K562 (cell line): ENCODE results near the gene SGMS1. TPM values are rescaled to one million over a fixed set of nuclear protein-coding genes. Genes with fewer than 3 reads are reported as not detected.

Experiments
- ARID1B ChIP-seq: fragments of 450-650 bp; IDR thresholded peaks from 2 replicates; pipeline ENCODE4 v1.6.1; 2016; ENCODE audit warnings: antibody characterized with exemption, mild to moderate bottlenecking, inconsistent platforms
- BDP1 ChIP-seq: IDR thresholded peaks from 3 replicates; pipeline ENCODE4 v1.6.1; 2011; ENCODE audit not compliant: insufficient read length, insufficient read depth
- HEY1 ChIP-seq: fragments of 250-450 bp; sonication (Bioruptor Pico); IDR thresholded peaks from 2 replicates; pipeline ENCODE4 v1.5.0; 2020; ENCODE audit warnings: mild to moderate bottlenecking, moderate library complexity, borderline replicate concordance
- KAT2B ChIP-seq: IDR thresholded peaks from one replicate; pipeline ENCODE4 v1.6.1; 2012; ENCODE audit warnings: low read depth, mild to moderate bottlenecking, control low read depth, inconsistent platforms, low read length, moderate library complexity
- KHSRP ChIP-seq: fragments of 450-650 bp; IDR thresholded peaks from 2 replicates; pipeline ENCODE4 v1.6.1; 2017
- MECOM ChIP-seq: fragments of 250-450 bp; sonication (Bioruptor Pico); IDR thresholded peaks from 2 replicates; pipeline ENCODE4 v1.8.0; 2022; ENCODE audit warnings: inconsistent platforms
- MIER1 ChIP-seq: fragments of 450-650 bp; IDR thresholded peaks from 2 replicates; pipeline ENCODE4 v1.6.1; 2016; ENCODE audit warnings: antibody characterized with exemption, mild to moderate bottlenecking, low read depth
- PHF21A ChIP-seq: fragments of 450-650 bp; IDR thresholded peaks from 2 replicates; pipeline ENCODE4 v1.6.1; 2017; ENCODE audit warnings: low read depth, borderline replicate concordance
- POLR3G ChIP-seq: IDR thresholded peaks from 2 replicates; pipeline ENCODE4 v1.6.1; 2011; ENCODE audit not compliant: insufficient read length, insufficient replicate concordance; ENCODE audit errors: extremely low read depth
- RBM34 ChIP-seq: fragments of 200-400 bp; formaldehyde crosslinking; IDR thresholded peaks from 2 replicates; pipeline ENCODE4 v1.6.1; 2018; ENCODE audit warnings: low read length, borderline replicate concordance; ENCODE audit not compliant: insufficient read depth
- SAFB ChIP-seq: fragments of 200-400 bp; formaldehyde crosslinking; IDR thresholded peaks from 2 replicates; pipeline ENCODE4 v1.6.1; 2017; ENCODE audit warnings: low read depth, low read length, borderline replicate concordance
- SNRNP70 ChIP-seq: fragments of 200-400 bp; formaldehyde crosslinking; optimal IDR thresholded peaks from 2 replicates; pipeline ENCODE3; 2017; ENCODE audit warnings: low read depth, low read length
- THRAP3 ChIP-seq: fragments of 450-650 bp; IDR thresholded peaks from 2 replicates; pipeline ENCODE4 v1.6.1; 2016; ENCODE audit warnings: mild to moderate bottlenecking, inconsistent platforms, borderline replicate concordance
- TRIM28 ChIP-seq: fragments of 450-650 bp; IDR thresholded peaks from 2 replicates; pipeline ENCODE4 v1.6.1; 2017
- ZBTB8A ChIP-seq: fragments of 450-650 bp; IDR thresholded peaks from 2 replicates; pipeline ENCODE4 v1.6.1; 2018; ENCODE audit warnings: mild to moderate bottlenecking, moderate library complexity; ENCODE audit not compliant: partially characterized antibody
- ZNF146 ChIP-seq: IDR thresholded peaks from one replicate; pipeline ENCODE4 v1.6.1; 2018; ENCODE audit warnings: missing compliant biosample characterization; ENCODE audit not compliant: unreplicated experiment
- ZNF696 ChIP-seq: fragments of 250-450 bp; sonication (Bioruptor Pico); conservative IDR thresholded peaks from 2 replicates; pipeline ENCODE4 v1.4.0; 2020; ENCODE audit warnings: mild to moderate bottlenecking, moderate library complexity
- polyA plus RNA-seq, 8 experiments: library from polyadenylated mRNA; depleted of rRNA in 4 of 8; stranded (reverse) in 5 of 8; unstranded in 3 of 8; fragments of >200 nt; fragmentation: Nextera tagmentation in 2 of 8; fragmentation: Illumina TruSeq in 1 of 8; extraction: Ambion mirVana in 2 of 8; extraction: Trizol in 1 of 8; gene quantifications; 2 replicates each; pipeline versions ENCODE4 v1.2.1 to v1.2.3, GENCODE V29; 2011 to 2014; ENCODE audit warnings: inconsistent platforms in 1 of 8, missing spikeins in 1 of 8
- total RNA-seq, 7 experiments: library from RNA; depleted of rRNA in 6 of 7; stranded (reverse); fragments of >200 nt in 6 of 7; fragmentation: Illumina TruSeq in 2 of 7; extraction: Trizol in 2 of 7; gene quantifications; 2 replicates each; pipeline versions ENCODE4 v1.2.1 to v1.2.3, GENCODE V29; 2011 to 2021; ENCODE audit warnings: low replicate concordance in 1 of 7
- TF ChIP-seq, protein P1 (sequence below): fragments of 150-350 bp; conservative IDR thresholded peaks from 2 replicates; pipeline ENCODE4 v1.6.1; 2014; ENCODE audit warnings: low read length
- TF ChIP-seq, protein P2 (sequence below): fragments of 450-650 bp; IDR thresholded peaks from 2 replicates; pipeline ENCODE4 v1.6.1; 2017; ENCODE audit warnings: antibody characterized with exemption, mild to moderate bottlenecking
- TF ChIP-seq, protein P3 (sequence below): fragments of 250-450 bp; sonication (Bioruptor Pico); IDR thresholded peaks from 2 replicates; pipeline ENCODE4 v1.4.0; 2020
- TF ChIP-seq, protein P4 (sequence below): fragments of 250-450 bp; sonication (Bioruptor Pico); IDR thresholded peaks from 2 replicates; pipeline ENCODE4 v1.6.1; 2021; ENCODE audit warnings: mild to moderate bottlenecking

SGMS1 gene
- total and polyA plus RNA-seq, 9 of the 15 experiments (the other 6 are each of a cell fraction or from before 2014, with no cell fraction given): 22.6 to 232 (median 82.2) TPM

DNA sequence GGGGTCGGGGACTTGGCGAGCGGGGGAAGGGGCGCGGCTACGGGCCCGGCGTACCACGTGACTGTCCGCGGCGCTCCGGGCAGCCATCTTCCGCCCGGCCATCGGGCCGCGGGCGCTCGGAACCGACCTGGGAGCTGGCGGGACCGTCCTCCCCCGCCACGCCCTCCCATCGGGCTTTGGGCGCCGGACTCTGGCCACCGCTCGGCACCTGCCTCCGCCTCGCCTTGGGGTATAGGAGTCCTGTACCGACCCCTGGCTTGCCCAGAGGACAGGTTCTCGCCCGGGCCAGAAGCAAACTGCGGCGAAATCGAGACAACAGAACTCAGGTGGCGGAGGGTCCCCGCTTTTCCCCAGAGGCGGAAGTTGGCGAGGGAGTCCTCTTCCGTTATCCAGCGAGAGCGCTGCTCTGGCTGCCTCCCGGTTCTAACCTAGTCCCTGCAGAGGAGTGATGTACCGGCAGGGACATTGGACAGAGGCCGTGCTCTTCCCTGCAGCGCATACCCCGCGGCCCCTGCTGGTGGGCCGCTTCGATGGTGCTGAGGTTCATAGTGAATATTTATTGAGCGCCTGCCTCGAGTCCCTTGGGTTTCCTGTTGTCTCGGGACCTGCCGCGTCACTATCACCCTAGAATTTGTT is 1.2 kb upstream of the SGMS1 start (continued):
- TF ChIP-seq, protein P1, sequence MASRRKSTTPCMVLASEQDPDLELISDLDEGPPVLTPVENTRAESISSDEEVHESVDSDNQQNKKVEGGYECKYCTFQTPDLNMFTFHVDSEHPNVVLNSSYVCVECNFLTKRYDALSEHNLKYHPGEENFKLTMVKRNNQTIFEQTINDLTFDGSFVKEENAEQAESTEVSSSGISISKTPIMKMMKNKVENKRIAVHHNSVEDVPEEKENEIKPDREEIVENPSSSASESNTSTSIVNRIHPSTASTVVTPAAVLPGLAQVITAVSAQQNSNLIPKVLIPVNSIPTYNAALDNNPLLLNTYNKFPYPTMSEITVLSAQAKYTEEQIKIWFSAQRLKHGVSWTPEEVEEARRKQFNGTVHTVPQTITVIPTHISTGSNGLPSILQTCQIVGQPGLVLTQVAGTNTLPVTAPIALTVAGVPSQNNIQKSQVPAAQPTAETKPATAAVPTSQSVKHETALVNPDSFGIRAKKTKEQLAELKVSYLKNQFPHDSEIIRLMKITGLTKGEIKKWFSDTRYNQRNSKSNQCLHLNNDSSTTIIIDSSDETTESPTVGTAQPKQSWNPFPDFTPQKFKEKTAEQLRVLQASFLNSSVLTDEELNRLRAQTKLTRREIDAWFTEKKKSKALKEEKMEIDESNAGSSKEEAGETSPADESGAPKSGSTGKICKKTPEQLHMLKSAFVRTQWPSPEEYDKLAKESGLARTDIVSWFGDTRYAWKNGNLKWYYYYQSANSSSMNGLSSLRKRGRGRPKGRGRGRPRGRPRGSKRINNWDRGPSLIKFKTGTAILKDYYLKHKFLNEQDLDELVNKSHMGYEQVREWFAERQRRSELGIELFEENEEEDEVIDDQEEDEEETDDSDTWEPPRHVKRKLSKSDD: 0 out of 2 replicates have a peak, but pooled peaks have one; percentile 12
- TF ChIP-seq RBM34 (no peak; the same call in 1 of the 2 replicates), ZNF146 (CRISPR knock-in tag) (no peak), SNRNP70 (no peak), THRAP3 (no peak), BDP1 (no peak), ARID1B (peak; percentile 16), MECOM (CRISPR knock-in tag) (no peak), ZBTB8A (no peak), KAT2B (no peak), HEY1 (CRISPR knock-in tag) (0 out of 2 replicates have a peak, but pooled peaks have one; percentile 9), SAFB (no peak), POLR3G (no peak), ZNF696 (CRISPR knock-in tag) (no peak), KHSRP (no peak), PHF21A (0 out of 2 replicates have a peak, but pooled peaks have one; percentile 8), TRIM28 (no peak), MIER1 (no peak)
- TF ChIP-seq, protein P2, sequence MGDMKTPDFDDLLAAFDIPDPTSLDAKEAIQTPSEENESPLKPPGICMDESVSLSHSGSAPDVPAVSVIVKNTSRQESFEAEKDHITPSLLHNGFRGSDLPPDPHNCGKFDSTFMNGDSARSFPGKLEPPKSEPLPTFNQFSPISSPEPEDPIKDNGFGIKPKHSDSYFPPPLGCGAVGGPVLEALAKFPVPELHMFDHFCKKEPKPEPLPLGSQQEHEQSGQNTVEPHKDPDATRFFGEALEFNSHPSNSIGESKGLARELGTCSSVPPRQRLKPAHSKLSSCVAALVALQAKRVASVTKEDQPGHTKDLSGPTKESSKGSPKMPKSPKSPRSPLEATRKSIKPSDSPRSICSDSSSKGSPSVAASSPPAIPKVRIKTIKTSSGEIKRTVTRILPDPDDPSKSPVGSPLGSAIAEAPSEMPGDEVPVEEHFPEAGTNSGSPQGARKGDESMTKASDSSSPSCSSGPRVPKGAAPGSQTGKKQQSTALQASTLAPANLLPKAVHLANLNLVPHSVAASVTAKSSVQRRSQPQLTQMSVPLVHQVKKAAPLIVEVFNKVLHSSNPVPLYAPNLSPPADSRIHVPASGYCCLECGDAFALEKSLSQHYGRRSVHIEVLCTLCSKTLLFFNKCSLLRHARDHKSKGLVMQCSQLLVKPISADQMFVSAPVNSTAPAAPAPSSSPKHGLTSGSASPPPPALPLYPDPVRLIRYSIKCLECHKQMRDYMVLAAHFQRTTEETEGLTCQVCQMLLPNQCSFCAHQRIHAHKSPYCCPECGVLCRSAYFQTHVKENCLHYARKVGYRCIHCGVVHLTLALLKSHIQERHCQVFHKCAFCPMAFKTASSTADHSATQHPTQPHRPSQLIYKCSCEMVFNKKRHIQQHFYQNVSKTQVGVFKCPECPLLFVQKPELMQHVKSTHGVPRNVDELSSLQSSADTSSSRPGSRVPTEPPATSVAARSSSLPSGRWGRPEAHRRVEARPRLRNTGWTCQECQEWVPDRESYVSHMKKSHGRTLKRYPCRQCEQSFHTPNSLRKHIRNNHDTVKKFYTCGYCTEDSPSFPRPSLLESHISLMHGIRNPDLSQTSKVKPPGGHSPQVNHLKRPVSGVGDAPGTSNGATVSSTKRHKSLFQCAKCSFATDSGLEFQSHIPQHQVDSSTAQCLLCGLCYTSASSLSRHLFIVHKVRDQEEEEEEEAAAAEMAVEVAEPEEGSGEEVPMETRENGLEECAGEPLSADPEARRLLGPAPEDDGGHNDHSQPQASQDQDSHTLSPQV: no peak; the same call in none of the 2 replicates
- TF ChIP-seq, protein P3, sequence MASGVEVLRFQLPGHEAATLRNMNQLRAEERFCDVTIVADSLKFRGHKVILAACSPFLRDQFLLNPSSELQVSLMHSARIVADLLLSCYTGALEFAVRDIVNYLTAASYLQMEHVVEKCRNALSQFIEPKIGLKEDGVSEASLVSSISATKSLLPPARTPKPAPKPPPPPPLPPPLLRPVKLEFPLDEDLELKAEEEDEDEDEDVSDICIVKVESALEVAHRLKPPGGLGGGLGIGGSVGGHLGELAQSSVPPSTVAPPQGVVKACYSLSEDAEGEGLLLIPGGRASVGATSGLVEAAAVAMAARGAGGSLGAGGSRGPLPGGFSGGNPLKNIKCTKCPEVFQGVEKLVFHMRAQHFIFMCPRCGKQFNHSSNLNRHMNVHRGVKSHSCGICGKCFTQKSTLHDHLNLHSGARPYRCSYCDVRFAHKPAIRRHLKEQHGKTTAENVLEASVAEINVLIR (CRISPR knock-in tag): no peak
- TF ChIP-seq, protein P4, sequence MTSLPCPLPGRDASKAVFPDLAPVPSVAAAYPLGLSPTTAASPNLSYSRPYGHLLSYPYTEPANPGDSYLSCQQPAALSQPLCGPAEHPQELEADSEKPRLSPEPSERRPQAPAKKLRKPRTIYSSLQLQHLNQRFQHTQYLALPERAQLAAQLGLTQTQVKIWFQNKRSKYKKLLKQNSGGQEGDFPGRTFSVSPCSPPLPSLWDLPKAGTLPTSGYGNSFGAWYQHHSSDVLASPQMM (CRISPR knock-in tag): no peak
